GM12891 (cell line): Measurements from ENCODE around the gene VGLL4.

ENCODE experiments used
- DNase-seq: peaks from one replicate; pipeline ENCODE4 v3.0.0; 2011; ENCODE audit warnings: low spot score; ENCODE audit not compliant: insufficient read length
- FAIRE-seq: peaks from 2 replicates; lab custom pipeline; 2011; peaks lifted over from hg19 to GRCh38; lab: Jason Lieb, UNC
- PAX5 ChIP-seq: IDR thresholded peaks from 2 replicates; pipeline ENCODE4 v1.6.1; 2011; ENCODE audit warnings: low read length, moderate library complexity, mild to moderate bottlenecking; ENCODE audit not compliant: insufficient read depth, severe bottlenecking
- POLR2A ChIP-seq: IDR thresholded peaks from 2 replicates; pipeline ENCODE4 v1.6.1; 2011; ENCODE audit warnings: low read depth, low read length, control low read depth
- POLR2AphosphoS5 ChIP-seq: IDR thresholded peaks from 2 replicates; pipeline ENCODE4 v1.6.1; 2011; ENCODE audit warnings: low read depth, low read length, control low read depth
- POU2F2 ChIP-seq: IDR thresholded peaks from 2 replicates; pipeline ENCODE4 v1.6.1; 2011; ENCODE audit warnings: low read depth, mild to moderate bottlenecking, control low read depth, low read length, moderate library complexity
- SPI1 ChIP-seq: IDR thresholded peaks from 2 replicates; pipeline ENCODE4 v1.6.1; 2011; ENCODE audit warnings: low read depth, low read length, control low read depth
- TAF1 ChIP-seq: IDR thresholded peaks from 2 replicates; pipeline ENCODE4 v1.6.1; 2011; ENCODE audit warnings: low read depth, low read length, control low read depth

VGLL4 gene

DNA sequence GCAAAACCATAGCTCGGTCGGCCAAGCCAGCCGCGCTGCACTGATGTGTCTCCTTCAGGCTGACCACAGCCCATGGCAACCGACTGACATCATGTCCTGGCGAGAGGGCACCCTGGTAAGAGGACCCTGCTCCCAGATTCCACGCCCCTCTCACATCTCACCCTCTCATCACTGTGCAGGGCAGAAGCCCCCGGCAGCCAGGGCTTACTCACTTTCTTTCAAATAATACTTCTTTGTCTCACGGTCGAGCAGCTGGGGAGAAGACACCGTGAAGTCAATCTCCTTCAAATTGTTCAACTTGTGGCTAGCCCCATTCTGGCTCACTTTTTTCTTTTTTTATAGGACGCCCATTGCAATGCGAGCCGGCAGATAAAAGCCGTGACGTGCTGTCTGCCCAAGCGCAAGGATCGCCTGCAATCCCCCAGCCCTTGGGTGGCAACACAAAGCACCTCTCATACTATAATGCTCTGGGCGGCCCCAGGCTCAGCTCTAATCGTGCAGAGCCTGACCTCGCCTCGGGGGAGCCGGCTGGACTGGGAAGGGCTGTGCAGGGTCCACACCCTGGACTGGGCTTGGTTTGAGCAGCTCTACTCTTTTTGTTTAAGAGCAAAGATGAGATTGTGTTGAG, 33.6 kb downstream of the VGLL4 start:
- FAIRE-seq (no peak), DNase-seq (no peak)
- TF ChIP-seq SPI1 (no peak), POLR2A (no peak), POLR2AphosphoS5 (no peak), POU2F2 (no peak), PAX5 (no peak), TAF1 (no peak)

DNA sequence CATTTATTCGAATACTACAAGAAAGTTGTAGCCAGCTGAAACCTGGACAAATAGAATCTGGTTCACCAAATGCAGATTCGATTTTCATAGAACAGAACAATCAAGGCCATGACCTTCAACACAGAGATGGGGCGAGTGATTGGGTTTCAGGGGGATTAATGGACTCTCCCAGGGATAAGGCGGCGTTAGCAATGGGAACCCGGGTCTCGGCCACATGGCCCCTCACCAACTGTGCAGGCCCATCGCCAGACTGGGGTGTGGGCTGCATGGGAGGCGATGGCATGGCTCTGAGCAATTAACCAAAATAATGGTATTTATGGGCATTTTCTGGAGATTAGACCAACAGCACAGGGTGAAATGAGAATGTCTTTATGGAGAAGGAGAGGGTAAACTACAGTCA, 34.2 kb downstream of the VGLL4 start:
- TF ChIP-seq TAF1 (no peak), SPI1 (no peak), POLR2A (no peak), POU2F2 (no peak), PAX5 (no peak), POLR2AphosphoS5 (no peak)
- FAIRE-seq (no peak), DNase-seq (no peak)

DNA sequence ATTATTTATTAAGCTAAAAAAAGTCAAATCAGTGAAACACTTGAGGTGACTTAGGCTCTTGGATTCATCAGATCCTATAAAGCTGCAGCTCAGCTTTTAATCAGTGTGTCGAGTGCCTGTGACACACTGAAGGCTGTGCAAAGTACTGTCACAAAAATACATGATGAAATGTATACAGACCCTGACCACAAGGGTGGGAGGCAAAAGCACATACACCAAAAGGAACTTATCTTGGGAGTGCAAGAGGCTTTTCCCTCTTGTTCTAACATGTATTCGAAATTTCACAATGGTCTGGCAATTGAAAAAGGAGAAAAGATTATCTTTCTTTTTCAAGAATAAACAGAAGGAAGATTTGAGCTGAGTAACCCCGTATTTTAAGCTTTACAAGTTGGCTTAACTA, 35.9 kb downstream of the VGLL4 start:
- FAIRE-seq, result no peak
- no peak for DNase-seq
- TF ChIP-seq PAX5 (no peak), POLR2A (no peak), TAF1 (no peak)

DNA sequence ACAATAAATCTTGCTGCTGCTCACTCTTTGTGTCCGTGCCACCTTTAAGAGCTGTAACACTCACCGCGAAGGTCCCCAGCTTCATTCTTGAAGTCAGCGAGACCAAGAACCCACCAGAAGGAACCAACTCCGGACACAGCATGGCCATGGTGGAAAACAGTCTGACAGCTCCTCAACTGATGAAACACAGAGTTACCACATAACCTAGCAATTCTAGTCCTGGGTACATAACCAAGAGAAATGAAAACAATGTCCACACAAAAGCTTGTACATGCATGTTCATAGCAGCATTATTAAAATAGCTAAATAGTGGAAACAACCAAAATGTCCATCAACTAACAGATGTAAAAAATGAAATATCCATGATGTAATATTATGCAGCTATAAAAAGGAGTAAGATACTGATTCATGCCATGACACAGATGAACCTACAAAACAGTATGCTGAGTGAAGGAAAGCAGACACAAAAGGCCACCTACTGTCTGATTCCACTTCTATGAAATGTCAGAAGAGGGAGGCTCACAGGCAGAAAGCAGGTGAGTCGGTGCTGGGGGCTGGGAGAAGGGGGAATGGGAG, 36.8 kb downstream of the VGLL4 start:
- DNase-seq, result no peak

DNA sequence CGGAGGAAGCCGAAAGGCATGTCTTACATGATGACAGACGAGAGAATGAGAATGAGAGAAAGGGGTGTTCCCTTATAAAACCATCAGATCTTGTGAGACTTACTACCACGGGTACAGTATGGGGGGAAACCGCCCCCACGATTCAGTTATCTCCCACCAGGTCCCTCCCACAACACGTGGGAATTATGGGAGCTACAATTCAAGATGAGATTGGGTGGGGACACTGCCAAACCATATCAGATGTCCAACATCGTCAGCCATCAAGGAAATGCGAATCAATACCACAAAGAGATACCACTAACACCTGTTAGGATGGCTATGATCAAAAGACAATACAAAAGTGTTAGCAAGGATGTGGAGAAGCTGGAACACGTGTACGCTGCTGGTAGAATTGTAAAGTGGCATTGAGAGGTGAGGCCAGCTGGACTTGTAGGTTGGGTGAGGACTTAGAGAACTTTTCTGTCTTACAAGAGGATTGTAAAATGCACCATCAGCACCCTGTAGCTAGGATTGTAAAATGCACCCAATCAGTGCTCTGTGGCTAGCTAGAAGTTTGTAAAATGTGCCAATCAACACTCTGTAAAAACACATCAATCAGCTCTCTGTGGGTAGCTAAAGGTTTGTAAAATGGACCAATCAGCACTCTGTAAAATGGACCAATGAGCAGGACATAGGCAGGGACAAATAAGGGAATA, 37.5 kb downstream of the VGLL4 start:
- no peak for DNase-seq
- no peak for FAIRE-seq
- TF ChIP-seq TAF1, result no peak
- no peak for TF ChIP-seq PAX5
- TF ChIP-seq SPI1, result no peak
- TF ChIP-seq POU2F2, result no peak
- no peak for TF ChIP-seq POLR2A
- no peak for TF ChIP-seq POLR2AphosphoS5

More for the DNA sequence above, 36.8 kb downstream of the VGLL4 start:
- no peak for FAIRE-seq
- TF ChIP-seq POLR2A (no peak), POLR2AphosphoS5 (no peak), SPI1 (no peak), PAX5 (no peak), TAF1 (no peak), POU2F2 (no peak)

DNA sequence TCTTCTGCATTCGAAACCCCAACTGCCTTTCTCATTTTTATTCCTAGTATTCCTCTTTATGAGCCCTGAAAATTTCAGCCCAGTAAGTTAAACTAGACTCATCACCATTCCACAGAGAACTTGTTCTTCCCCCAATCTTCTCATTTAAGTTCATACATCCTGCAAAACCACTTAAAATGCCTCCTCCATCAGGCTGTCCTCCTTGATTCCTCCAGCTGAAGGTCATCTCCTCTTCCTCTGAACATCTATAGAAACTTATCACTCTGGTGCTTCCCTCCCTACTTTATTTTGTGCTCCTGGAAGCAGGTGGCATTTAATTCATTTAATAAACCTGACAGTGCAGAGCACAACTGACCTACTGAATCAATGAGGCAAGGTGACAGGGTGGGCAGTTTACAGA, 38.3 kb downstream of the VGLL4 start:
- FAIRE-seq (no peak), DNase-seq (no peak)
- TF ChIP-seq POLR2AphosphoS5 (no peak), POU2F2 (no peak), SPI1 (no peak), TAF1 (no peak), PAX5 (no peak), POLR2A (no peak)

DNA sequence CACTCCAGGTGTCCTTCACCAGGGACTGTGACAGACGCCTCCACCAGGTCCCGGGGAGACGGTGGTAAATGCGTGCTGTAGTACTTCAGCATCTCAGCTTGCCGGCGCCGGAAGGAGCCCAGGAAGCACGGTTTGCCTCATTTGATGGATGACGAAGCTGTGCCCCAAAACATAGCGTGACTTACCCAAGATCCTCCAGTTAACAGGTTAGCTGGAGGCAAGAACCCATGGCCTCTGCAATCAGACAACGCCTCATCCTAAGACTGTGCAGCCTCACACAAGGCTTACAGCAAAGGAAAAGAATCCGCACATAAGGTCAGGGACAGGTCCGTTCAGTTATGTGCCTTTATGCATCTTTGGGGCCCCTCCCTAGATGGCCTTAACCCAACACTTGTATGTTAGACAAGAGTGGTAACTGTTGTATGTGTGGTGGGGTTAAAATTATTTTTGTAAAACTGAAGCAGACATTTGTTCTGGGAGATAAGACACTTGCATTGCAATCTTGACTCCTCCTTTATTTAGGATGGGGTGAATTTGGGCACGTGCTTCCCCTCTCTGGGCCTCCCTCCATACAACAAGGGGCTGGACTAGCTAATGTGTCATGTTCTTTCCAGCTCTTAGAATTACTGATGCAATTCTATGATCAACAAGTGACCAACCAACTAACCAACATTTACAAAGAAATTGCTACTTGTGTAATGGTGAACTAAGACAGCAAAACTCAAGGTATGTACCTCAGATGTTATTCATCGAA, 39.4 kb downstream of the VGLL4 start:
- TF ChIP-seq SPI1 (no peak), PAX5 (no peak), POLR2AphosphoS5 (no peak), POU2F2 (no peak)
- DNase-seq (no peak), FAIRE-seq (no peak)

DNA sequence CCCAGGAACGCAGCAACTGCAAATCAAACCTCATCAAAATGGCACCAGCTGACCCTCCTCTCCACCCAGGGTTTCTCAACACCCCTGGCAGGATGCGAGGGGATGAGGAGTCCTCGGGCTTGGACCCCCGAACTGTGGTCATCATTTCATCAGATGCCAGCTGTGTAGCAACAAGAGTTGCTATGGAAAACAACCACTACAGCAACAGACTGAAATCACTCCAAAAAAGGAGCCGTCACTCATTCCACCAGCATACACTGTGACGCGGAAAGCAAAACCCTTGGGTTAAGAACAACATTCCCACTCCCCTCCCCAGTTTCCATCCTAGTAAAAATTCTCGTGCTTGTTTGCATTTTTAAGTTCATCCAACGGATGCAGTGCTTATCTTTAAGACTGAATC, 40.1 kb downstream of the VGLL4 start:
- FAIRE-seq, result no peak
- no peak for TF ChIP-seq POLR2AphosphoS5
- TF ChIP-seq POU2F2, result no peak
- no peak for TF ChIP-seq PAX5
- TF ChIP-seq POLR2A, result no peak
- TF ChIP-seq TAF1, result no peak
- TF ChIP-seq SPI1, result no peak

DNA sequence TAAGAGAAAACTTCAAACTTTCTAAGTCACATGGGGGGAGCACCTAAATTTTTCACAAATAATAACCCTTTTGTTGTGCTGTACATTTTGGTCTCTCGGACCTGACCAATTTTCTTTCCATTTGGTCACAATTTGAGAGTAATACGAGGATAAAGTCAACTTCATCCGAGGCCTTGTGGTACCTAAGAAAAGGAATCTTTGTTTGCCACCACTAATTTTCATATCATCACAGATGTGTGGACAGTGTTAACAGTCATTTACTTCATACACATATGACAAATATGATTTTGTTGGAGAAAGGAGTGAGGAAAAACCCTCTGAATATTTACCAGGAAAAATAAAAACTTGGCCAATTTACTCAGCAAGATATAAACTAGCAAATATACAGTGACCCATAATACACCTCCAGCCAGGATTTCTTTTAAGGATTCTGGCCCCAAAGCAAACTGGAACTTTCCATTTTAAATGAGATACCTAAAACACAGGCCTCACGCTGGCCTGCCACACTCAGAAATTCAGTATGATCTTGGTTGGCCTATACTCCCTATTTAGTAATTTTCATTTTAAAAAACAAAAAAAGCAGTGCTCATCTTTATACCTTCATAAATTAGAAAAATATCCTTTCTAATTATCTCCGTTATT, 40.7 kb downstream of the VGLL4 start:
- no peak for TF ChIP-seq POLR2AphosphoS5
- TF ChIP-seq POU2F2, result no peak
- TF ChIP-seq PAX5, result no peak
- TF ChIP-seq SPI1, result no peak
- TF ChIP-seq POLR2A, result no peak
- no peak for TF ChIP-seq TAF1
- DNase-seq (no peak), FAIRE-seq (peak; percentile 35)

More for the DNA sequence above, 40.1 kb downstream of the VGLL4 start:
- no peak for DNase-seq
